ENCODE measurements around the gene PKIG. TPM values are rescaled to one million over a fixed set of nuclear protein-coding genes. Genes with fewer than 3 reads are reported as not detected.
"Not testable (repeated sequence)": the region's sequence is repeated elsewhere in the genome, so short reads cannot be mapped to it uniquely, and the experiment has no call there.

PKIG gene
- total and polyA plus RNA-seq, 7 donors = 43.9 to 511 (median 348) TPM

DNA sequence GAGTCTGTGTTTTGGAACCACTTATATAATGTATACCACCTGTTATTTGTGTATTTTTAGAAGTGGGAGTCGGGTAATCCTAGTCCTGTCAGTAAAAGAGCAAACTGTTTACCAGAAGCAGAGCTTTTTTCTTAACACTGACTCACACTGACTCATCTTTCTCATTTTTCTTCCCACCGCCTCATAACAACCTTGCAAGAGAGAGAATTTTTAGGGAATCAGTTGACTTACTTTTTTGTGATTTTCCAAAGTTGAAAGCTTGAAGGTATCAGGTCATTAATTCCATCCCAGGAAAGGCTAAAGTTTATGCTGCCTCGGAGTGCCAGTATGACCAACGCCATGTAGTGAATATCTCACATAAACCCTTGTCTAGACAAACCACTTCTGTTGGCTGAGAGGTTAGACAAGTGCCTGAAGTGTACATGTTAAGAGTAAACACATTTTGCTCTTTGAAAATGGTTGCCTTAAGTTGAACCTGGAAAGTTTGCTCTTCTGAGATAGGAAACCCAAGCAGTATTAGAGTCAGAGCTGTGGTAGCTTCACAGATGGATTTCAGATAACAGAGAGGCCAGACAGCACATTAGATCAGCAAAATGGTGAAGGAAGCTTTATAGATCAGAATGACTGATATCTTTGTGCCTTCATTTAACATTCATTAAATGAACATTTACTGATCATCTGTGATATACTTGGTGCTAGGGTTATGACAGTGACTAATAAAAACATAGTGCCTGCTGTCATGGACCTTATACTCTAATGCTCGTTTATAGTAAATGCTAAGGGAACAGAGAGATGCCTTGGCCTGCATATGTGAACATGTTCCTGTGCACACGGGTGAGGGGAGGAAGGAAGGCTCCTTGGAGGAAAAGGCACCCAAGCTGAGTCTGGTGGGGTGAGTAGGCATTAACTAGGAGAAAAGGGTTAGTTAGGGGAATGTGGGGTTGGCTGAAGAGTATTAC is 29.1 kb upstream of the PKIG start:
- Histone ChIP-seq H3K4me3 (no peak overlapping the region), H3K36me3 (no peaks in the 10 kb centered on the region), H3K27ac (peak overlapping the region; percentile 73 to 92 (median 82)), H3K4me1 (peaks cover 0 to 79% (median 67%) of the 10 kb centered on the region in 4 donors), H3K27me3 (no peaks in the 10 kb centered on the region), H3K9me3 (no peaks in the 10 kb centered on the region)
- DNase-seq = no peak
- WGBS, 2 donors = 59 to 75% methylated on average over 6 of the region's 6 CpGs
- intact Hi-C loops (cut with DNase I) = no loop called here
- no peak for TF ChIP-seq POLR2A (IDR thresholded peaks at IDR 0.05)
- TF ChIP-seq POLR2AphosphoS5 (IDR thresholded peaks at IDR 0.05) = peak in 3 of 4 donors; percentile 8 to 49 (median 19)
- TF ChIP-seq, protein P1, sequence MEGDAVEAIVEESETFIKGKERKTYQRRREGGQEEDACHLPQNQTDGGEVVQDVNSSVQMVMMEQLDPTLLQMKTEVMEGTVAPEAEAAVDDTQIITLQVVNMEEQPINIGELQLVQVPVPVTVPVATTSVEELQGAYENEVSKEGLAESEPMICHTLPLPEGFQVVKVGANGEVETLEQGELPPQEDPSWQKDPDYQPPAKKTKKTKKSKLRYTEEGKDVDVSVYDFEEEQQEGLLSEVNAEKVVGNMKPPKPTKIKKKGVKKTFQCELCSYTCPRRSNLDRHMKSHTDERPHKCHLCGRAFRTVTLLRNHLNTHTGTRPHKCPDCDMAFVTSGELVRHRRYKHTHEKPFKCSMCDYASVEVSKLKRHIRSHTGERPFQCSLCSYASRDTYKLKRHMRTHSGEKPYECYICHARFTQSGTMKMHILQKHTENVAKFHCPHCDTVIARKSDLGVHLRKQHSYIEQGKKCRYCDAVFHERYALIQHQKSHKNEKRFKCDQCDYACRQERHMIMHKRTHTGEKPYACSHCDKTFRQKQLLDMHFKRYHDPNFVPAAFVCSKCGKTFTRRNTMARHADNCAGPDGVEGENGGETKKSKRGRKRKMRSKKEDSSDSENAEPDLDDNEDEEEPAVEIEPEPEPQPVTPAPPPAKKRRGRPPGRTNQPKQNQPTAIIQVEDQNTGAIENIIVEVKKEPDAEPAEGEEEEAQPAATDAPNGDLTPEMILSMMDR (IDR thresholded peaks at IDR 0.05) = no peak
- TF ChIP-seq EP300 (IDR thresholded peaks at IDR 0.05) = peak in 1 of 4 donors; percentile 48

DNA sequence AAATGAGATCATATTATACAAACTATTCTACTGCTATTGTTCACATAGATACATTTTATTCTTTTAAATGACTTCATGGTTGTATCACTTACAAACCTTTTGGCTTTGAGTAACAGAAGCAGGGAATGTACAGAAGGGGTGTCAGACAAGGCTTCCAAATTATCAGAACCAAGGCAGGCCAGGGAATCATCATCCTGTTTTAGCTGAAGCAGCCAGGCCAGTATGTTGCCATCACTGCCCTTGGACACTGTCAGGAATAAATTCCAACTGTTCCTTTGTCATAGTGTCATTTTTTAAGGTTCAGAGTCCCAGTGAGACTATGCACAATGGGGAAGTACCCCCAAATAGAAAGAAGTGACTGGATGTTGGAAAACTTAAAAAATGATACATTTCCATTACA is 23.1 kb upstream of the PKIG start:
- no peak for DNase-seq
- TF ChIP-seq, protein P1 (IDR thresholded peaks at IDR 0.05) = no peak
- TF ChIP-seq EP300 (IDR thresholded peaks at IDR 0.05) (no peak), POLR2AphosphoS5 (IDR thresholded peaks at IDR 0.05) (no peak), POLR2A (IDR thresholded peaks at IDR 0.05) (no peak)
- intact Hi-C loops (cut with DNase I) = no loop called here
- Histone ChIP-seq H3K4me3 (no peak overlapping the region), H3K27ac (peak overlapping the region in 2 of 4 donors; percentile 52 to 54), H3K4me1 (peaks cover 0 to 65% (median 44%) of the 10 kb centered on the region in 4 donors), H3K9me3 (no peaks in the 10 kb centered on the region), H3K36me3 (no peaks in the 10 kb centered on the region), H3K27me3 (no peaks in the 10 kb centered on the region)

DNA sequence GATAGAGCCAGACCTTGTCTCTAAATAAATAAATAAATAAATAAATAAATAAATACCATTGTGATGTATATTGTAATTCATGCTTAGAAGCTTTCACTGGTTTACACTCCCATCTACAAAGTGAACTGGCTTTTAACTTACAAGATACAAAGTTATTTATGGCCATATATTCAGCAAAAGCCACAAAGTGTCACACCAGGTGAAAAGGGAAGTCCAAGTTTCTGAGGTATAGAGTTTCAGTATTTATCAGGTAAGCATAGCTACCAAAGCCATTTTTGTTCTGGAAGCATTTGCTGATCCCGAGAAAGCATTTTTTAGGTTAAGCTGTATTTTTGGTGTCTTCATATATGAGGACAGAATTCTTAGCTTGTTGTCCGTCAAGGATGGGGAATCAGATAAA is 22.1 kb upstream of the PKIG start:
- H3K27ac ChIP-seq = peak overlapping the region in 2 of 4 donors; percentile 52 to 54
- intact Hi-C loops (cut with DNase I) = no loop called here
- peaks cover 0 to 63% (median 34%) of the 10 kb centered on the region in 4 donors for H3K4me1 ChIP-seq
- no peaks in the 10 kb centered on the region for H3K36me3 ChIP-seq
- H3K9me3 ChIP-seq = no peaks in the 10 kb centered on the region
- WGBS, 2 donors = 95% methylated on average over 2 of the region's 2 CpGs
- DNase-seq = no peak
- H3K27me3 ChIP-seq = no peaks in the 10 kb centered on the region
- no peak overlapping the region for H3K4me3 ChIP-seq
- no peak for TF ChIP-seq POLR2A (IDR thresholded peaks at IDR 0.05)
- TF ChIP-seq, protein P1 (IDR thresholded peaks at IDR 0.05) = no peak
- no peak for TF ChIP-seq EP300 (IDR thresholded peaks at IDR 0.05)
- no peak for TF ChIP-seq POLR2AphosphoS5 (IDR thresholded peaks at IDR 0.05)

DNA sequence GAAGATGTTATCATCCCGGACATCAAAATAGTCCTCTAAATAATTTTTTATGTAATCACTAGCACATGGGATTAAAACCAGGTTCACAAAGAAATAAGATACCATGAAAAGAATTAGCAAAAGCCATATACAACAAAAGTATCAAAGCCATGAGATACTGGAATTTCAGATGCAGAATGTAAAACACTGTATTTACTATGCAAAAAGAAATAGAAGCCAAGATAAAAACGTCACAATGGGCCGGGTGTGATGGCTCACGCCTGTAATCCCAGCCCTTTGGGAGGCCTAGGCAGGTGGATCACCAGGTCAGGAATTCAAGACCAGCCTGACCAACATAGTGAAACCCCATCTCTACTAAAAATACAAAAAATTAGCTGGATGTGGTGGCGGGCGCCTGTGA is 21.6 kb upstream of the PKIG start:
- Histone ChIP-seq H3K27ac (peak overlapping the region in 3 of 4 donors; percentile 14 to 54 (median 52)), H3K4me1 (peaks cover 0 to 63% (median 32%) of the 10 kb centered on the region in 4 donors)
- H3K4me3 ChIP-seq; H3K36me3 ChIP-seq; intact Hi-C loops (cut with DNase I); DNase-seq; H3K9me3 ChIP-seq; H3K27me3 ChIP-seq: not testable (repeated sequence)
- 86 to 93% methylated on average over 6 of the region's 6 CpGs for WGBS, 2 donors

DNA sequence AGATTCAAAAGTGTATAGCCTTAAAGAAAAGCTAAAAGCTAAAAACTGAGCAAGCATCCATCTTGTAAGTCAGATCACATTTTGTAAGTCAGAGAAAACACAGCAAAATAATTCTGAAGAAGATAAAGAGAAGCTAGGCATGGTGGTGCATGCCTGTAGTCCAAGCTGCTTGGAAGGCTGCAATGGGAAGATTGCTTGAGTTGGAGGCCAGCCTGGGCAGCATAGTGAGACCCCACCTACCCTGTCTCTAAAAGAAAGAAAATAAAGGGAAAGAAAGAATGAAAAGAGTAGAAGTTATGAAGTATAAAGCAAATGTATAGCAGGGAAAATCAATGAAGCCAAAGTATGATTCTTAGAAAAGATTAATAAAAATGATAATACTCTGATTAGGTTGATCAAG is 20.5 kb upstream of the PKIG start:
- peak overlapping the region in 2 of 4 donors; percentile 92 to 95 for H3K27ac ChIP-seq
- no peak for TF ChIP-seq POLR2A (IDR thresholded peaks at IDR 0.05)
- TF ChIP-seq POLR2AphosphoS5 (IDR thresholded peaks at IDR 0.05) = no peak
- TF ChIP-seq EP300 (IDR thresholded peaks at IDR 0.05) = no peak
- TF ChIP-seq, protein P1 (IDR thresholded peaks at IDR 0.05) = no peak

More for the DNA sequence above, 20.5 kb upstream of the PKIG start:
- Histone ChIP-seq H3K9me3 (no peaks in the 10 kb centered on the region), H3K4me3 (no peak overlapping the region), H3K27me3 (no peaks in the 10 kb centered on the region), H3K4me1 (peaks cover 0 to 64% (median 36%) of the 10 kb centered on the region in 4 donors), H3K36me3 (no peaks in the 10 kb centered on the region)
- DNase-seq = no peak
- intact Hi-C loops (cut with DNase I) = no loop called here

Data from sigmoid colon (tissue), 7 donors.